ENCODE results near the gene MEST.

- TF ChIP-seq, protein P1, sequence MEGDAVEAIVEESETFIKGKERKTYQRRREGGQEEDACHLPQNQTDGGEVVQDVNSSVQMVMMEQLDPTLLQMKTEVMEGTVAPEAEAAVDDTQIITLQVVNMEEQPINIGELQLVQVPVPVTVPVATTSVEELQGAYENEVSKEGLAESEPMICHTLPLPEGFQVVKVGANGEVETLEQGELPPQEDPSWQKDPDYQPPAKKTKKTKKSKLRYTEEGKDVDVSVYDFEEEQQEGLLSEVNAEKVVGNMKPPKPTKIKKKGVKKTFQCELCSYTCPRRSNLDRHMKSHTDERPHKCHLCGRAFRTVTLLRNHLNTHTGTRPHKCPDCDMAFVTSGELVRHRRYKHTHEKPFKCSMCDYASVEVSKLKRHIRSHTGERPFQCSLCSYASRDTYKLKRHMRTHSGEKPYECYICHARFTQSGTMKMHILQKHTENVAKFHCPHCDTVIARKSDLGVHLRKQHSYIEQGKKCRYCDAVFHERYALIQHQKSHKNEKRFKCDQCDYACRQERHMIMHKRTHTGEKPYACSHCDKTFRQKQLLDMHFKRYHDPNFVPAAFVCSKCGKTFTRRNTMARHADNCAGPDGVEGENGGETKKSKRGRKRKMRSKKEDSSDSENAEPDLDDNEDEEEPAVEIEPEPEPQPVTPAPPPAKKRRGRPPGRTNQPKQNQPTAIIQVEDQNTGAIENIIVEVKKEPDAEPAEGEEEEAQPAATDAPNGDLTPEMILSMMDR (IDR thresholded peaks at IDR 0.05 in 4 of 5, conservative IDR thresholded peaks at IDR 0.05 in 1 of 5), result no peak
- no peak for TF ChIP-seq POLR2A (IDR thresholded peaks at IDR 0.05)
Observed at GRCh38 chr7:130489140-130489983, 2.5 kb upstream of the MEST start.
